K562 treated with DMSO at 1 percent for 24 hours (cell line): ENCODE results near the gene QTRT2. TPM values are rescaled to one million over a fixed set of nuclear protein-coding genes. Genes with fewer than 3 reads are reported as not detected.

Experiments used
- total RNA-seq: library from RNA; unstranded; fragments of 300-600 nt; gene quantifications from 2 replicates; pipeline ENCODE4 v1.2.3, GENCODE V29; 2022; ENCODE audit warnings: low read depth; ENCODE audit not compliant: insufficient read depth

QTRT2 gene
- 3.5 and 3.8 TPM in 2 replicates for total RNA-seq

GRCh38 chr3:114056130-114057010 lies at the start of gene QTRT2, which contains the start of gene CCDC191:
QTRT2 (plus strand) TSS chr3:114056737; CDS start chr3:114065258, 8,521 bp downstream.
CCDC191 (minus strand) TSS chr3:114056526; CDS start chr3:114056466, 60 bp downstream.

Other genes starting within 250 kb of the QTRT2 start
- not detected in 2 replicates for gene GRAMD1C, start 217.9 kb upstream of the QTRT2 start, total RNA-seq
- 0.12 and 0.67 TPM in 2 replicates for gene ZDHHC23, start 108.7 kb upstream of the QTRT2 start, total RNA-seq
- gene CCDC191, start 211 bp upstream of the QTRT2 start, total RNA-seq: 0.29 TPM in 1 of 2 replicates, not detected in the other
- gene DRD3, start 122.3 kb downstream of the QTRT2 start, total RNA-seq: not detected in 2 replicates
- 0.27 TPM in 1 of 2 replicates, not detected in the other for gene ZNF80, start 180.8 kb downstream of the QTRT2 start, total RNA-seq
- not detected in 2 replicates for gene TIGIT, start 237.3 kb downstream of the QTRT2 start, total RNA-seq